GM21576 (cell line): ENCODE data around the gene ZMYM2.

Experiments
- ATAC-seq: cut with Tn5 transposase; IDR thresholded peaks from one replicate; pipeline ENCODE4 v1.9.1; 2021; ENCODE audit warnings: mild to moderate bottlenecking, moderate library complexity; ENCODE audit not compliant: unreplicated experiment

Gene ZMYM2

DNA sequence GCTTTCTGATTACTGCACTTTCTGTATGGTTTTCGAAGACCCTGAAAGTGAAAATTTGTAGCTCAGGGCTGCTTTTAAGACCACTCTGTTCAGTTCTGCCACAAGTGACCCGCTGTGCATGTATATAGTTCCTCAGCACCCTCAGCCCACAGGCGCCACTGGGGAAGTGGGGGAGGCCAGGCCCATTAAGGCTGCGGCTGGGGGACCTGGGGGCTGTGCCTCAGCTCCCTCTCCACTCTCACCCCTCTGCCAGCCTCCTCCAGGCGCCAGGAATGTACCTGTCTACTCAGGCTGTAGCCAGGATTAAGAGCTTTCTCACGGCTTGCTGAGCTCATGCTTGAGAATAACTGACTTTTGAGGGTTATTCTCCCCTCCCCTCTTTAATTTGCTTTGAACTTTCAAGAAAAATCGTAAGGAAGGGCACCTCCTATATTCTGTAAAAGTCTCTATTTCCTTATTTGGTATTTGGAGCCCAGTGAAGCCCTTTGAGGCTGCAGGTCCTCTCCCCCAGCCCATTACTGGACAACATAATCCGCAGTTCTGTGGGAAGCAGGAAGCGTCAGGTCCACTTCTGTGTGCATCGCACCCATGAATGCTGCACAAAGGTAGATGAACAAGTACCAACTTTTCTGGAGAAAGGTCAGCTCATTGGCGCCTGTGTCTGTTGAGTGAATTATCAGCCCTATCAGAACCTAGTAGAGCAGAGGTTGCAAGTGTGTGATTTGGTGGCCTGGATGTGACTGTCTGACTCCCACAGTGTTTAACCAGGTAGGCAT, 172.7 kb downstream of the ZMYM2 start:
- no peak for ATAC-seq

DNA sequence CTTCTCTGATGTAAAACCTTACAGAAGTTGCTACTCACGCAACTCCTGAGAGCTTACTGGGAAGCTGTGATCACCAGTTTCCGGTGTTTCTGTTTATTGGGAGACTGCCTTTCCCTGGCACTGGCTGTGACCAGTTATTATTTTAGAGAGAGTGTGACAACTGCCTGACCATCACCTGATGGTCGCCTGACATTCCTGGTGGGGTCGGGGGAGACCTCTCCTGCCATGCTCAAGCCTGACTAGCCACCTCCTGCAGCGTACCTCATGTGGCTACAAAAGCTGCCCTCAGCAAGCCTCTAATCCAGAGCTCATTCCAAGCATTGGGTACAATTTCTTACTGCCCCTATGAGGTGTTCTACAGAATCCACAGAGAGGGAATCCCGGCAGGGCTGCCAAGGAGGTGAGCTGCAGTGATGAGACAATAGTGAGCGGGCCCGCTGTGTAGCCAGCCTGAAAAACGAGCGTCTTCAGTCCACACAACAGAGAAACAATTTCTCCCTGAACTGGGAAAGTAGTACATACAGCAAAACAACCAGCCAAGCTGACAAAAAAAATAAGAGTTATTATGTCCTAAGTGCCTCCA, 173.6 kb downstream of the ZMYM2 start:
- no peak for ATAC-seq

DNA sequence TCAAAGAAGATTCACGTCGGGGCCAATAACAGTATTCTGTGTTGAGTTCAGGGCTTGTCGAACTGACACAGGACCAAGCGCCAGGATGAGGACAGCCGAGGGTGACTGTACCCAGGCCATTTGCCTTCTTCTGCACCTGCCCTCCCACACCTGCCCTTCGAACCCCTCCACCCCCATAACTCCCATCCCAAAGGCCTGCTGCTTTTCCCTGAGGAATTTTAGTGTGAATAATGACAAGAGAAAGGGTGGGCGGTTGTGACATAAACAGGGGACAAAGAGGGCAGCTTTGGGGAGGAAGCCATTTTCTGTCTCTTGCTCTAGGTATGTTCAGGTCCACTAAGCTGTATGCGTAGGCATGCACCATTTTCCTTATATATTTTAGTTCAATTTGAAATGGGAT, 176.2 kb downstream of the ZMYM2 start:
- no peak for ATAC-seq

DNA sequence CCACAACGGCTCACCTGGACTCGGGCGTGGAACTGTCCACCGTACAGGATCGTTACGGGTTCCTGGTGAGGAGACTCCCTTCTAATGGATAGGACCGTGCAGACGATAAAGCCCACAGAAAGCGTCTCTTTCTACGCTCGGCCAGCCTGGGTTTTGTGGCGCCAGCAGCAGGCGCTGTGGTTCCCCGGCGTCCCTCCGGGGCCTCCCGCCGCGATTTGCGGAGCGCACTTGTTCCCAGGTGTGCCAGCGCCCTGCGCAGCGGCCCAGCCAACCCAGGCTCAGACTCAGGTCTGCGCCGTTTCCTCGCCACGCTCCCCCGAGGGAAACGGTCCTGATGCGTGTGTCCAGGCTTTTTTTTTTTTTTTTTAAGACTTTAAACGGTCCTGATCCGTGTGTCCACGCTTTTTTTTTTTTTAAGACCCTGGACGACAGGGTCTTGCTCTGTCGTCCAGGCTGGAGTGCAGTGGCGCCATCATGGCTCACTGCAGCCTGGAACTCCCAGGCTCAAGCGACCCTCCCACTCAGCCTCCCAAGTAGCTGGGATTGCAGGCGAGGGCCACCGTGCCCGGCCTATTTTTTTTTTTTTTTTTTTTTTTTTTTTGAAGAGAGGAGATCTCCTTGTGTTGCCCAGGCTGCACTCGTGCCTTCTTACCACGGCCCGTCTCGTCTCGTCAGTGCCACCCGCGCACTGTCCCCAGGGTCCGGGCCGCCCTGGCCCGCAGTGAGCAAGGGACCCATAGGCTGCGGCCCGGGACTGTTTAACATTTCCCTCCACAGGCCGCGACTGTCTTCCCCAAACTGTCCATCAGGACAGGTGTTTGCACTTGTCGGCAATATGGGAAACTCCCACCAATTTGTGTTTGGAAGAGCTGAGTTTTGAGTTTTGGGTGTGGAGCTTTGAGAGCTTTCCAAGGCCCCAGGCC, 178.5 kb downstream of the ZMYM2 start:
- no peak for ATAC-seq

DNA sequence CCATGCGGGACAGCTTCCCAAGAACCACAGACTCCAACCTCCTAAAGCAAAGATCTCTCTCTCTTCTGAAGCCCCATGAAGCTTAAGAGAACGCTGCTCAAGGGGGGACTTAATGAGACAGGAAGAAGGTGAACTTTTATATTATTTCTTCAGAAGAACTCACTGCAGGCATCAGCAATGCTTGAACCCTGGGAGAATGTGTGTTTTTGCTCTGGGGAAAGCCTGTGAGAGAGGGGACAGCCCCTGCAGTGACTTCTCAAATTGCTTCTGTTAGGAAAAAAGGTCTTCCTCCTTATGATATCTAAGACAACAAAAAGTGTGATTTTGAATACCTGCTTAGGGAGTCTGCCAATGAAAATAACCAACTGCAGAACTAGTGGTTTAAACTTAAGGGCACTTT, 179.3 kb downstream of the ZMYM2 start:
- ATAC-seq: no peak

DNA sequence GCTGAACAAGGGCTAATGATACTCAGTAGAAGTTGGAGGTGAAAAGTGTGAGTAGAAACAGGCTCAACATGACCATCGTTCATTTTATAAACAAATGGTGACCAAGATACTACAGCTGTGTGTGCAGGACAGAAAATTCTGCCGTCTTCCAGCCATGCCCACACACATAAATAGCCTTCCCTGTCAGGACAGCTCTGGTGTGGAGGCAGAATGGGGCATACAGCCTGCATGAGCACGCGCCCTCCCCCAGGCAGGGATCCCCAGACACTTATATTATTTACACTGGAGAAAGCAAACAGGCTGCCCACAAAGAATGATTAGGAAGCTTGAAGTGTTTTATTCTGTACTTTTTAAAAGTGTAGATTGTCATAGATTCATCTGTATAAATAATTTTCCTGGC, 182.0 kb downstream of the ZMYM2 start:
- ATAC-seq: no peak
